ENCODE results near the gene MARK1. TPM values are rescaled to one million over a fixed set of nuclear protein-coding genes. Genes with fewer than 3 reads are reported as not detected.

The MARK1 gene
- total RNA-seq, 1 donor from 2014 or later, result 5.7 TPM

GRCh38 chr1:220563564-220563963, 35.6 kb downstream of the MARK1 start:
- no peaks in the 10 kb centered on the region for H3K27me3 Mint-ChIP-seq
- H3K27ac Mint-ChIP-seq, result no peak overlapping the region
- no peak for TF ChIP-seq CTCF (IDR thresholded peaks at IDR 0.05)
- ChIA-PET CTCF (no interaction called here), POLR2A (no interaction called here)
- ATAC-seq (ENCODE audit: low read depth), result no peak
- DNase-seq, result no peak
- intact Hi-C loops (cut with micrococcal nuclease), result no loop called here
- no peaks in the 10 kb centered on the region for H3K4me1 Mint-ChIP-seq
- no peaks in the 10 kb centered on the region for H3K36me3 Mint-ChIP-seq (ENCODE audit: low read depth)
- H3K4me3 Mint-ChIP-seq, result no peak overlapping the region
- H3K9me3 Mint-ChIP-seq, result no peaks in the 10 kb centered on the region

GRCh38 chr1:220564216-220564615, 36.3 kb downstream of the MARK1 start:
- ChIA-PET CTCF (no interaction called here), POLR2A (no interaction called here)
- no peak for DNase-seq
- no peak for ATAC-seq (ENCODE audit: low read depth)
- H3K27ac Mint-ChIP-seq, result no peak overlapping the region
- no peaks in the 10 kb centered on the region for H3K36me3 Mint-ChIP-seq (ENCODE audit: low read depth)
- intact Hi-C loops (cut with micrococcal nuclease), result no loop called here
- no peak overlapping the region for H3K4me3 Mint-ChIP-seq
- H3K27me3 Mint-ChIP-seq, result no peaks in the 10 kb centered on the region
- TF ChIP-seq CTCF (IDR thresholded peaks at IDR 0.05), result no peak
- no peaks in the 10 kb centered on the region for H3K9me3 Mint-ChIP-seq
- H3K4me1 Mint-ChIP-seq, result no peaks in the 10 kb centered on the region

- intact Hi-C loops (cut with micrococcal nuclease), result no loop called here
- no peak for TF ChIP-seq CTCF (IDR thresholded peaks at IDR 0.05)
- no peaks in the 10 kb centered on the region for H3K36me3 Mint-ChIP-seq (ENCODE audit: low read depth)
- no peak overlapping the region for H3K27ac Mint-ChIP-seq
- ChIA-PET CTCF (no interaction called here), POLR2A (no interaction called here)
- H3K4me1 Mint-ChIP-seq, result no peaks in the 10 kb centered on the region
- ATAC-seq (ENCODE audit: low read depth) (no peak), DNase-seq (no peak)
- no peaks in the 10 kb centered on the region for H3K27me3 Mint-ChIP-seq
- H3K4me3 Mint-ChIP-seq, result no peak overlapping the region
- no peaks in the 10 kb centered on the region for H3K9me3 Mint-ChIP-seq
Observed at GRCh38 chr1:220565670-220566069, 37.7 kb downstream of the MARK1 start.

GRCh38 chr1:220566869-220567268, 38.9 kb downstream of the MARK1 start:
- Mint-ChIP-seq H3K27me3 (no peaks in the 10 kb centered on the region), H3K27ac (no peak overlapping the region), H3K4me1 (no peaks in the 10 kb centered on the region), H3K9me3 (no peaks in the 10 kb centered on the region), H3K4me3 (no peak overlapping the region), H3K36me3 (ENCODE audit: low read depth) (no peaks in the 10 kb centered on the region)
- POLR2A ChIA-PET, result no interaction called here
- CTCF ChIA-PET, result no interaction called here
- intact Hi-C loops (cut with micrococcal nuclease), result no loop called here
- no peak for ATAC-seq (ENCODE audit: low read depth)
- no peak for DNase-seq
- TF ChIP-seq CTCF (IDR thresholded peaks at IDR 0.05), result no peak

- TF ChIP-seq CTCF (IDR thresholded peaks at IDR 0.05), result no peak
- H3K9me3 Mint-ChIP-seq, result peaks cover 11% of the 10 kb centered on the region
- POLR2A ChIA-PET, result no interaction called here
- DNase-seq (no peak), ATAC-seq (ENCODE audit: low read depth) (no peak)
- no peak overlapping the region for H3K4me3 Mint-ChIP-seq
- peaks cover 3% of the 10 kb centered on the region for H3K36me3 Mint-ChIP-seq (ENCODE audit: low read depth)
- H3K4me1 Mint-ChIP-seq, result no peaks in the 10 kb centered on the region
- CTCF ChIA-PET, result no interaction called here
- no peak overlapping the region for H3K27ac Mint-ChIP-seq
- no peaks in the 10 kb centered on the region for H3K27me3 Mint-ChIP-seq
- intact Hi-C loops (cut with micrococcal nuclease), result no loop called here
Observed at GRCh38 chr1:220572416-220572815, 44.5 kb downstream of the MARK1 start.
